A673 (cell line): ENCODE data around the gene BUB1B.

Experiments
- EZH2 ChIP-seq: fragments of 200-600 bp; sonication (generic); IDR thresholded peaks from 2 replicates; pipeline ENCODE4 v1.6.1; 2017; ENCODE audit warnings: borderline replicate concordance, low read depth, mild to moderate bottlenecking, mixed read lengths, antibody characterized with exemption, low read length; ENCODE audit not compliant: poor library complexity, severe bottlenecking
- TF ChIP-seq, protein P1 (sequence below): fragments of 300-800, 200-600 bp; sonication (generic); conservative IDR thresholded peaks from 2 replicates; pipeline ENCODE4 v1.5.1; 2017; ENCODE audit warnings: low read depth, mild to moderate bottlenecking, antibody characterized with exemption, low read length, moderate library complexity, mixed read lengths

DNA sequence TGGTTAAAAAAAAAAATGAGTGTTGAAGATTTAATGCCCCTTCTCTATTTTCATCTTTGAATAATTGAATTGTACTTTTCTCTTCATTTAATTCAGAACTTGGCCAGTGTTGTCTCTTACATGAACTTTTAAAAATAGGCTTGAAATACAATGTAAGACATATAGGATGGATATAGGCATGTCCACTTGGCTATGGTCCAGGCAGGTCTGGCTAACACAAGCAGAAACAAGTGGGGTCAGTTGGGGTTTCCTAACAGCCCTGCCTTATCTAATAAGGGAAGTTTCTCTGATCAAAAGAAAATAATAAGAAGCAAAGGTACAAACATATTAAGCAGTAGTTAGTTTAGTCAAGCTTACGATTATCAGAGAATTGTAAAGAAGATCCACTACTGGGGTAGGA, 58.9 kb downstream of the BUB1B start:
- TF ChIP-seq, protein P1, sequence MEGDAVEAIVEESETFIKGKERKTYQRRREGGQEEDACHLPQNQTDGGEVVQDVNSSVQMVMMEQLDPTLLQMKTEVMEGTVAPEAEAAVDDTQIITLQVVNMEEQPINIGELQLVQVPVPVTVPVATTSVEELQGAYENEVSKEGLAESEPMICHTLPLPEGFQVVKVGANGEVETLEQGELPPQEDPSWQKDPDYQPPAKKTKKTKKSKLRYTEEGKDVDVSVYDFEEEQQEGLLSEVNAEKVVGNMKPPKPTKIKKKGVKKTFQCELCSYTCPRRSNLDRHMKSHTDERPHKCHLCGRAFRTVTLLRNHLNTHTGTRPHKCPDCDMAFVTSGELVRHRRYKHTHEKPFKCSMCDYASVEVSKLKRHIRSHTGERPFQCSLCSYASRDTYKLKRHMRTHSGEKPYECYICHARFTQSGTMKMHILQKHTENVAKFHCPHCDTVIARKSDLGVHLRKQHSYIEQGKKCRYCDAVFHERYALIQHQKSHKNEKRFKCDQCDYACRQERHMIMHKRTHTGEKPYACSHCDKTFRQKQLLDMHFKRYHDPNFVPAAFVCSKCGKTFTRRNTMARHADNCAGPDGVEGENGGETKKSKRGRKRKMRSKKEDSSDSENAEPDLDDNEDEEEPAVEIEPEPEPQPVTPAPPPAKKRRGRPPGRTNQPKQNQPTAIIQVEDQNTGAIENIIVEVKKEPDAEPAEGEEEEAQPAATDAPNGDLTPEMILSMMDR, result no peak
- no peak for TF ChIP-seq EZH2
